ENCODE measurements around the gene TSC22D3. TPM values are rescaled to one million over a fixed set of nuclear protein-coding genes. Genes with fewer than 3 reads are reported as not detected.
A peak's percentile ranks its signal among the peaks of the same experiment; 100 is the strongest.
"Not testable (repeated sequence)": the region's sequence is repeated elsewhere in the genome, so short reads cannot be mapped to it uniquely, and the experiment has no call there.

The TSC22D3 gene
- total RNA-seq, 2 donors from 2014 or later: 41.1 to 80.3 TPM

DNA sequence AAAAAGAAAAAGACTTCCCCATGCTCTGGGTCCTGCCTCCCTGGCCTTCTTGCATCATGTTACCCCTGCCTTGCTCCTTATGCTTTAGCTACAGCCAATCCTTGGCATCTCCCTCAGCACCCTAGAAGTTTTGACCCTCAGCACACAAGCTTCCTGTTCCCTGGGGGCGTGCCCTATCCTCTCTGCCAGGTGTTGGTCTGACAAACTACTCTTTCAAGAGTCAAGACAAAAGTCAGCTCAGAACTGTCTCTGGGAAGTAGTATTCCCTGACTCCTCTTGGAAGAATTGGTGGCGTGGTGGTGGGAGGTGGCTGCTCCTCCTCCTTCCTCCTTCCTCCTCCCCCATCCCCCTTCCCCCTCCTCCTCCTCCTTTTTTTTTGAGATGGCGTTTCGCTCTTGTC is 106.3 kb downstream of the TSC22D3 start:
- no peak overlapping the region for H3K27ac Mint-ChIP-seq
- no peaks in the 10 kb centered on the region for H3K36me3 Mint-ChIP-seq
- no peak for DNase-seq (ENCODE audit: low spot score in 2 of 2)
- H3K9me3 Mint-ChIP-seq: peaks cover 0 to 8% of the 10 kb centered on the region in 2 donors
- ATAC-seq: no peak

DNA sequence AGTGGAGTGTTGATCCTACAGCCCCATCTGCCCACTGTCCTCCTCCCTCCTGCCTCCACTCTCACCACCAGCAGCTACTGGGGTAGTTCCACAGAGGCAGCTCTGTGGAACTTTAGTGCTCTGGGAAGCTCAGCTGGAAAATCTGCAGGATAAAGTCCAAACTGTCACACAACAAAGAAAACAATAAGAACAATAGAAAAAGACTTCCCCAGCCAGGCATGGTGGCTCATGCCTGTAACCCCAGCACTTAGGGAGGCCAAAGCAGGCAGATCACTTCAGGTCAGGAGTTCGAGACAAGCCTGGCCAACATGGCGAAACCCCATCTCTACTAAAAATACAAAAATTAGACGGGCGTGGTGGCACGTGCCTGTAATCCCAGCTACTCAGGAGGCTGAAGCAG is 106.9 kb downstream of the TSC22D3 start:
- not testable (repeated sequence) for DNase-seq (ENCODE audit: low spot score in 2 of 2); ATAC-seq; H3K36me3 Mint-ChIP-seq; H3K9me3 Mint-ChIP-seq; H3K27ac Mint-ChIP-seq

GRCh38 chrX:107667426-107667825 is 108.2 kb downstream of the TSC22D3 start:
- no peak for ATAC-seq
- H3K27ac Mint-ChIP-seq: no peak overlapping the region
- DNase-seq (ENCODE audit: low spot score in 2 of 2): no peak
- H3K9me3 Mint-ChIP-seq: peaks cover 0 to 8% of the 10 kb centered on the region in 2 donors
- no peaks in the 10 kb centered on the region for H3K36me3 Mint-ChIP-seq

- DNase-seq (ENCODE audit: low spot score in 2 of 2) (no peak), ATAC-seq (no peak)
- peak overlapping the region in 1 of 2 donors; percentile 45 for H3K27ac Mint-ChIP-seq
- no peaks in the 10 kb centered on the region for H3K36me3 Mint-ChIP-seq
- H3K9me3 Mint-ChIP-seq: peaks cover 0 to 8% of the 10 kb centered on the region in 2 donors
Observed at GRCh38 chrX:107666931-107667330, 108.7 kb downstream of the TSC22D3 start.

Other genes starting within 250 kb of the TSC22D3 start
- gene PRPS1, start 147.3 kb downstream of the TSC22D3 start, total RNA-seq: 100 to 1,000 TPM; 107 to 135 TPM
- gene NCBP2L, start 1.9 kb upstream of the TSC22D3 start, total RNA-seq: not detected
- gene MID2, start 50.1 kb upstream of the TSC22D3 start, total RNA-seq: 10 to 100 TPM in 1 of 2 donors, 1 to 10 TPM in 1; 8.4 to 10.3 TPM
- gene TEX13B, start 206.6 kb upstream of the TSC22D3 start, total RNA-seq: not detected